GM18873 (cell line): ENCODE results near the gene PCSK6.

ENCODE experiments used
- ATAC-seq: cut with Tn5 transposase; IDR thresholded peaks from one replicate; pipeline ENCODE4 v1.9.1; 2021; ENCODE audit warnings: mild to moderate bottlenecking, moderate library complexity, moderate number of reproducible peaks; ENCODE audit not compliant: unreplicated experiment, low FRiP score

The PCSK6 gene

DNA sequence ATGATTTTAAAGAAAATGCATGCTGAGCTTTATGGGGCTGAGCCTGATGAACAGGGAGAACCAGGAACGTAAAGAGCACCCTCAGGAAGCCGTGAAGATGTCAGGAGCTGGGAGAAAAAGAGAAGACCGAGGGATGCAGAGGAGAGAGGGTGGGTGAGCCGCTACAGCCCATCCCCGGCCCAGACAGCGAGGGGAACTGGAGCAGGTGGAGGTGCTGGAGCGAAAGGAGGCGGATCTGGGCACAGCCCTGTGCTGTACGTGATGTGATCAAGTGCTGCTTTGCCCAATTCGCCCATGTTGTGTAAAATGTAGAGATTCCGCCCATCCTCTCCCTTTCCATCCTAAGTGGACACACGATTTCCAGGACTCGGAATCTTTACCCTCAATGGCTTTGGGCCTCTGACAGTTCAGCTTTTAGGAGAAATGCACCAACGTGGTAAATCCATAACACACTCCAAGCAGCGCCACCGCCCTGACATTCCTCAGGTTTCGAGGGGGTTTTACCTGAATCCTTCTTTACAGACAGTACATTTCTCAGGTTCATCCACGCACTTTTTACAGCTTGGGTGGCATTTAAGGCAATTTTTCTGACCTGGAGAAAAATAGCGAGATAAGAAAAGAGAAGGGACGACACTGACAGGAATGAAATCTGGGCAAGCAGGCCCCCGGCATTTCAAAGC lies 167.4 kb downstream of the PCSK6 start:
- no peak for ATAC-seq

DNA sequence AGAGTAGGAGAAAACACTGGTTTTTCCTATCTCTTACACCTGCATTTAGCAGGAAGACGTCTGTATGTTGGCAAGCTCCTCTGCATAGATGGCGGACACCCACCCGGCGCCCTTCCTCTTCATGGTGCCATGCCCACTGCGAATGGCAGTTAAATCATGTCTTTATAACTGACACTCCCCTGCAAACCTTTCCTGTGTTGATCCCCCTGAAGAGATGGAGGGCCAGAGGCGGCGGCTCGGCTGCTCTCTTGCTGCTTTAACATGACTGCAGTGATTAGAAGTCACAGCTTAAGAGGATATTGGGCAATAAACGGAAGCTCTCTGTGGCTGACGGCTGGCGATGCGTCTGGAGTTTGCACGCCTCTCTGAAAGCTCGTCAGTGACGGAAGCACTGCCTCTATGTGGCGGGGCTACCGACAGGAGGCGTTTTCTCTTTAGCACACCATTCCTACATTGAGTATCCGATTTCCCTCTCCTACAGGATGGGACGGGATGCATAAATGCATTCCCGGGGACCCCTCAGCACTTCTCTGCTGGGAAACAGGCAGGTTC lies 168.9 kb downstream of the PCSK6 start:
- no peak for ATAC-seq

GRCh38 chr15:101318839-101319238 lies 170.7 kb downstream of the PCSK6 start:
- ATAC-seq: no peak

- ATAC-seq: no peak
These were observed 171.2 kb downstream of the PCSK6 start for GRCh38 chr15:101318147-101318819.

GRCh38 chr15:101317336-101317872 lies 172.1 kb downstream of the PCSK6 start:
- no peak for ATAC-seq

DNA sequence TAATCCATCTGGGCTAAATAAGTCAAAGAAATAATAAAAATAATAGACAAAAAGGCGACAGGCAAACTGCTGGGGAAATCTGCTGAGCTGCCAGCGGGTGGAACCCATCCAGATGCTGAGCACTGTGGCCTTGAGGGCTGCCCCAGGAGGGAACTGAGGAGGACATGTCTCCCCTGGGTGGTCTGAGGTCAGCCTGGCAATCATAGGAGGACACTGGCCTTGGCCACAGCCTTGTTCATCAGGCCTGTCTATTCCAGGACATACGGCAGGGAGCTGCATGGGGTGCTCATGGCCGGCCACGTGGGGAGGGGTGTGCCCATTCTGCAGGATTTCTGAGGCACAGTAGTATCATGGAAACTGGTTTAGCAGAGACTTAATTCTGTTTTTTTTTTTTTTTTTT lies 173.0 kb downstream of the PCSK6 start:
- no peak for ATAC-seq

- no peak for ATAC-seq
These were observed 173.8 kb downstream of the PCSK6 start for GRCh38 chr15:101315736-101316135.

- no peak for ATAC-seq
These were observed 175.0 kb downstream of the PCSK6 start for GRCh38 chr15:101314336-101315125.

- ATAC-seq: no peak
These were observed 176.3 kb downstream of the PCSK6 start for GRCh38 chr15:101313041-101313761.

DNA sequence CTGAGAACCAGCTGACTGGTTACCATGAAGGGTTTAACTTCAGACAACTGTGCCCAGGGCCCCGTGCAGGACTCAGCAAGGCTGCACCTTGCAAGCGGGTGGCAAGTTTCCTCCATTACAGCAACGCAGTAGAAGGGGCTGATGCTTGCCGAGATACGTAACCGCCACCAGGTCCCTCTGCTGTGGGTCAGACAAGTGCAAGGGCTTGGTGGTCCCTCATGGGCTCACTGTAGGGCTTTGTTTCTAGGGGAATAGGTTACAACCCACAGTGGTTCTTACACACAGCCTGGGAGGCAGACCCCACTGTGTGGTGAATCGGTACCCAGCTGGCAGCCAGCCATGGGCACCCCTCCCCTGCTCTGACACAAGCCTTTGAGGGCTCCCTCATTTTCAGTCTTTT lies 179.0 kb downstream of the PCSK6 start:
- ATAC-seq: no peak

GRCh38 chr15:101310161-101310480 lies 179.4 kb downstream of the PCSK6 start:
- no peak for ATAC-seq

- no peak for ATAC-seq
These were observed 179.9 kb downstream of the PCSK6 start for GRCh38 chr15:101309436-101310160.

DNA sequence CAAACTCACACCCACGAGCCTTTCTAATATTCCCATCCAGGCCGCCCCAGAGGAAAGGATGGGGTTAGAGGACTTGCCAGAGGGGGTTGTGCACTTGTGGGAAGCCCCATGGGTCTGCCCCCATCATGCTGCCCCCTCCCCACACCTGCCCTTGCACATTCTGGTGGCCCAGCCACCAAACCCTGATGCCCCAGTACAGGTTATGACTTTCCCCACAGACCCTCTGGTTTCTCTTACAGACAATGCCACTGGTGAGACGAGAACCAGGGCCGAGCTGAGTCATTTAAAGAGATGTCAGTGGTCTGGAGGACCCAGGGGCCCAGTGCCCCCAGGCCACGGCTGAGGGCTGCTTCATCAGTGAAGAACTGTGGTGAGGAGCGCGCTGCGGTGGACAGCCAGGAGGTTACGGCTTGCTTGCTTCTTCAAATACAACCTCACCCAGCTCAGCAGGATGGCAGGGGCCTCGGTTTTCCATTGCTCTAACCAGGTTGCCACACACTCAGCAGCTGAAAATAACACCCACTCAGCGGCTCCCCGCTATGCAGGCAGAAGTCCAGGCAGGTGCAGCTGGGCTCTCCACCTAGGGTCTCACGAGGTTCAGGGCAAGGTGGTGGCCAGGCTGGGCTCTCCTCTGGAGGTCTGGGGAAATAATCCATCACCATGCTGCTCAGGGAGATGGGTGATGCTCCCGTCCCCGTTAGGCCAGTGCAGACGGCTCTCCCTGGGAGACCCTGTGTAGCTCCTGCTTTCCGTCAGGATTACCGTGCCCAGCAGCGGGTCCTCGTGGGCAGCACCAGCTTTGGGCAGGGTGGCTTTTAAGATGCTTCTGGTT lies 180.7 kb downstream of the PCSK6 start:
- no peak for ATAC-seq

DNA sequence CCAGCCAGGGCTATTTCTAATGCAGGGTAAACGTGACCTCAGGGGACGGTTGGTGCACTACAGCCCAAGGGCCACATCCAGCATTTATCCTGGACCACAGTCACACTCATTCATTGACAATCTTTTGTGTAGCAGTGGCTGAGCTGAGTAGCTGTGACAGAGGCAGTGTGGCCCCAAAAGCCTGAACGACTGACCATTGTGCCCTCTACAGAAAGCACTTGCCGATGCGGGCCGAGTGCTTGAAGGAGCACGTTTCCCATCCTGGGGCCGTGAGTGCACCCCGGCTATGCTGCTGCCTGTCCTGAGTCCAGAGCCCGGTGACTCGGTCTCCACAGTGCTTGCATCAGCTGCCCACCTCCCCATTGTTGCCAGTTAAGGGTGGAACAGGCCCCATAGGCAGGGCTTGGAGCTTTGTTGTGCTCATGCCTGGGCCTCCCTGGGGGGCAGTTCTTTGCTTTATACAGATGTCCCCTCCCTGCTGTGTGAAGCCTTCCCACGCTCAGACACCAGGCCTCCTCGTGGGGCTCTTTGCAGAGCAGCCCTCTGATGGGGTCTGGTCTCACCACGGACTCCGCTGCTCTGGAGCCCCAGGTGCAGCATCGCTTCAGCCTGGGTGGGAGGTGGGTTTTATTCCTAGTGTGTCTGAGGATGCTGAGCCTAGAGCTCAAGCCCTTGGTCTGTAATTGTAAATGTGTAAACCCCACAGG lies 181.5 kb downstream of the PCSK6 start:
- no peak for ATAC-seq

DNA sequence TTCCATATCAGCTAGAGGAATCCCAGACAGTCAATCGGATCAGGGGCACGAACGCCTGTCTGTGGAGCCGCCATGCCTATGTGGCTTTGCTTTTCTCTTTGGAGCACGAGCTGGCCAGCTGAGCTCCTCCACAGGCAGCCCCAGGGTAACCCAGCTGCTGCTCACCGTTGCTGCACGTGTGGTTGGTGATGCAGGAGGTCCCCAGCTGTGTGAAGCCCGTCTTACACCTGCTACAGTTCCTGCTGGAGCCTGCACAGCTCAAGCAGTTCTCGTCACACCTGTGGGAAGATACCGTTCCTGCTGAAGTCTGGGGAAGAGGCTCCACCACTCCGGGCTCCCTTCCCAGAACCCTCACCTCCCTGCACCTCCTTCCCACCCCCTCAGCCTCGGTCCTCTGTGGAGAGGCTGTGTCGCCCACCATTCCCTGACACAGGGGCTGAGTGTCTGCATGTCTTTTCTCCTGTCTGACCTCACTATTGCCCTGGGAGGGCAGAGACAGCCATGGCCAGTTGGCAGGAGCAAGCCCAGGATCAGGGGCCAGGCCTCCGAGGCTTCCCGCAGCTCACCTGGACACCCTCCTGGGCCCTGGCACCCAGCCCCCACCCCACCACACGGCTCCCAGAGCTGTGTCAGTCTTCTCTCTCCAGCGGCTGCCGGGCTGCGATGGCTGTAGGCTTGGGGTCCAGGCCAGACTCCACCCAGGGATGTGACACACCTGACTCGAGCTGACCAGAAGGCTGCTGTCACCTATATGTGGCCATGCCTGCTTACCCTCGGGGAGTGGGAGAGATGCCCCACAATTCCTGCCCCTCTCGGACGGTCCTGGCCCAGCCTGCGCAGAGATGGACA lies 182.2 kb downstream of the PCSK6 start:
- ATAC-seq: no peak

DNA sequence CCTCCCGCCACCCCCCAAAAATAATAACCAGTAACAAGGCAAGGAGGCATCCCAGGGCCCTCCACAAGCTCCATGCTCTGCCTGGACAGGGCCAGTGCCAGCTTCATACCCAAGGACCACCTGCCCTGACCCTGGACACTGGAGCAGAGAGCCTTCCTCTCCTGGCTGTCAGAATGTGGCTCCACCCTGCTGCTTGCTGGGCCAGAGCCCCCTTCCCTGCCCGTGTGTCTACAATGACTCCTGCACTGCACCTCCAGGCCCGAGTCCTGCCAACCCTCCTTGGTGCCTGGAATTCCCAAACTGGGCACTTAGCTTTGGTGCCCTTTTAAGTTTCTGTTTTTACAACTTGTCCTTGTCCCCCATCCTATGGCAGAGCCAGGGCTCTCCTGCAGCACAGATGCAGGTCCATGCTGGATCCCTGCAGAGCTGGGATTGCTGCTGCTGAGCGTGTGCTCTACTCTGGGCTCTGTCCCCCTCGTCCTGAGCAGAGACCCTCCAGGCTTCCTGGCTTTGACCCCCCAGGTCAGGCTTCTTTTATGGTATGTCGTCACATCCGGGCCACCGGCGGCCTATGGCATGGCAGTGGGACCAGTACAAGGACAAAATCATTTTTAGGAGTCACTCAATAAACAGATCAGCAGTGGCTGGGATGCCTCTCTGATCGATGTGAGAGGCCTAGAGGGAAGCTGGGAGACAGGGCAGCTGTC lies 183.0 kb downstream of the PCSK6 start:
- ATAC-seq: no peak

- no peak for ATAC-seq
These were observed 183.7 kb downstream of the PCSK6 start for GRCh38 chr15:101305820-101306255.
